Measurements from ENCODE around the gene SPDYE2. TPM values are rescaled to one million over a fixed set of nuclear protein-coding genes. Genes with fewer than 3 reads are reported as not detected.
"Not testable (repeated sequence)": the region's sequence is repeated elsewhere in the genome, so short reads cannot be mapped to it uniquely, and the experiment has no call there.

Gene SPDYE2
- total RNA-seq, 1 donor: 0.21 TPM

DNA sequence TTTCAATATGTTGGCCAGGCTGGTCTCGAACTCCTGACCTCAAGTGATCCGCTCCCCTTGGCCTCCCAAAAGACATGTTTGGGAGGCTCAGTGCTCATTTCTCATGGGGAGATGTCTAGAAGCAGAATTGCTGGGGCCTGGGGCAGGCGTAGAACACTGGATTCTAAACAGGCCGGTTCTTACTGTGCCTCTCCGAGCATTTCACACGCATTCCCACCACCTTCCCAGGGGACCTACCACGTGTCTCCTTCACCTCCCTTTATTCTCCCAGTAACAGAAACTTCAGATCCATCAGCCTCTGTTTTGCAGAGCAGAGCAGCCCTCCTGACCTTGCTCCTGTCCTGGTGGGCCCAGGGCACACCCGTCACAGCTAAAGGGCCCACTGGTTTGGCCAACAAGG lies 23.8 kb upstream of the SPDYE2 start:
- not testable (repeated sequence) for H3K4me1 ChIP-seq (ENCODE audit: insufficient read depth, low read length); H3K4me3 ChIP-seq (ENCODE audit: low read length); H3K9me3 ChIP-seq (ENCODE audit: low read depth, low read length); H3K27me3 ChIP-seq (ENCODE audit: insufficient read depth, low read length)

DNA sequence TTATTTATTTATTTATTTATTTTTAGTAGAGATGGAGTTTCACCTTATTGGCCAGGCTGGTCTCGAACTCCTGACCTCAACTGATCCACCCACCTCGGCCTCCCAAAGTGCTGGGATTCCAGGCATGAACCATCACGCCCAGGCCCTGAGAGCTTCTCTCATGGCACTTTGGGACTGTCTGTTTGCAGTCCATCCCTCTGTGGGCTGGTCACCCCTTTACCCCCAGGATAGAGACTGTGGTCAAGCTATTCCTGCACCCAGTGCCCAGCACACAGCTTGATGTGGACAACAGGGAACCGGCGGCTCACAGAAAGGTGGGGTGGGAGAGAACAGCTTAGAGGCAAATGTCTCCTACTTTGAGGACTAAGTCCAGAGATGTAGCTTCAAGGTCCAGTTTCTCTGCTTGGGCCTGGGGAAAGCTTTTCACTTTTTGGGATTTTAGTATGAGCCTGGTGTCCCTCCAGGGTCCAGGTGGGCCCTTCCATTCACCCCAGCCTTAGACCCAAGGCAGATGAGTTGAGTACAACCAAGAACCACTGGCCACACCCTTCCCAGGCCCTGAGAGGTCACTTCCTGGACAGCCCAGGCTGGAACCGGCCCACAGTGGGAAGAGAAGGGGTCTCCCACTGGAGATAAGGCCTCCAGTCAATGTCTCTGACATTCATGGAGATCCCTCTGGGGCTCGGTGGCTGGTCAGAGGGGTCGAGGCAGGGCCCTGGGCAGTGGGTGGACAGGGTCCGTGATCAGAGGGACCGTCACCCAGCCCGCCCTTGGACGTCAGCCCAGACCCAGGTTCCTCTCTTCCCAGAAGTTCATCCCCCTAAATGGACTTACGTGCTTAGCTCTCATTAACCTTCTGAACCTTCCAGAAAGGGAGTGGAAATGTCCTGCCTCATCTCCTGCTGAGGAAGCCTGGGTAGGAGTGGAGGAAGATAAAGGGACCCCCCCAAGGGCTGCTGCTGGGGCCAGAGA lies 22.9 kb upstream of the SPDYE2 start:
- H3K4me1 ChIP-seq (ENCODE audit: insufficient read depth, low read length); H3K27me3 ChIP-seq (ENCODE audit: insufficient read depth, low read length); H3K4me3 ChIP-seq (ENCODE audit: low read length); H3K9me3 ChIP-seq (ENCODE audit: low read depth, low read length): not testable (repeated sequence)

DNA sequence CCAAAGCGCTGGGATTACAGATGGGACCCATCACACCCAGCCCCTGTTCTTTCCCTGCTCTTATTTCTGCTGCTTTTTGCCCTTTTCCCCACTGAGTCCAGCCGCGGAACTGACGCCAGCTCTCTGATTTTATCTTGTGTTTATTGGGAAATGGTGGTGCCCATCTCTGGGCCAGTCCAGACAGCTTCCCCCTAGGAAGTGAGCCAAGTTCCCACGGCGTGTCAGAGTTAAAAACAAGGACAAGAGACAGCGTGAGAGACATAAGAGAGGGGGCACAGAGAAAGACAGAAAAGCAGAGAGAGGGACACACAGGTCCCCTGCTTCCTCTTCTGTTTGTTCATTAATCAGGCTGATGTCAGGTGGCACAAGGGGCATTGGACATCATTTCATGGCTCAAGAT lies 19.4 kb upstream of the SPDYE2 start:
- H3K4me3 ChIP-seq (ENCODE audit: low read length); H3K27me3 ChIP-seq (ENCODE audit: insufficient read depth, low read length); H3K4me1 ChIP-seq (ENCODE audit: insufficient read depth, low read length); H3K9me3 ChIP-seq (ENCODE audit: low read depth, low read length): not testable (repeated sequence)

DNA sequence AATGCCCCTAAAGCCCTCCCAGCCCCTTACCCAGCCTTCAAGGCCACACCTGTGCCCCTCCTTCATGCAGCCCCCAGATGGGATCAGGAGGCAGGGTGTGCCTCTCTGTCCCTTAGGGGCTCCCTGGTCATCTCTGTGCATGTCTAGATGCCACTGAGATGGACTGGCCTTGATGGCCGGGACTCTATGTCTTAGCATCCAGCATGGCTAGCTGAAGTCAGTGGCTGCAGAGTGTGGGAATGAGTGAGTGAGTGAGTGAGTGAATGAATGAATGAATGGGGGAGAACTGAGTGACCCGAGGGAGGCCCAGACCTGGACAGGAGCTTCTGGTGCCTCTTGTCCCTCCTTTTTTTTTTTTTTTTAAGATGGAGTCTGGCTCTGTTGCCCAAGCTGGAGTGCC lies 18.9 kb upstream of the SPDYE2 start:
- H3K9me3 ChIP-seq (ENCODE audit: low read depth, low read length); H3K4me1 ChIP-seq (ENCODE audit: insufficient read depth, low read length); H3K4me3 ChIP-seq (ENCODE audit: low read length); H3K27me3 ChIP-seq (ENCODE audit: insufficient read depth, low read length): not testable (repeated sequence)

DNA sequence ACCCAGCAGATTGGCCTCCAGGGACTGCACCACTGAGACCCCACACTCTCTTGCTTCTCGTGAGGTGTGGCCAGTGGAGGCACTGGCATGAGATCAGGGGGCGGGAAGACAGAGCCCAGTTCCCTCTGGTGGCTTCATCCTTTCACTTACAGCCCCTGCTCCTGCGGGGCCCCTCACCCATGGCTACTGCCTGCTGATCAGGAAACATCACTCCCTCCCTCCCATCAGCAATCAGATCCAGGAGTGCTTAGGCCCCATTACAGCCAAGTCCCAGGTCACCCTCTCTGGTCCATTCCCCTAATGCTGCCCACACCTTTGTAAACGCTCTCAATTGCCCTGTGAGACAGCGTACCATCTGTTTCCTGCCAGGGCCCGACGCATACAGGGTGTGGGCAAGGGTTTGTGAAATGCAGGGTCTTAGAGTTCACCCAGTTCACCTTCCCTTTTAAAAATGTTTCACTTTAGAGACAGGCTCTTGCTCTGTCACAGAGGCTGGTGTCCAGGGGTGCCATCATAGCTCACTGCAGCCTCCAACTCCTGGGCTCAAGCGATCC lies 15.9 kb upstream of the SPDYE2 start:
- not testable (repeated sequence) for H3K4me1 ChIP-seq (ENCODE audit: insufficient read depth, low read length); H3K9me3 ChIP-seq (ENCODE audit: low read depth, low read length); H3K4me3 ChIP-seq (ENCODE audit: low read length); H3K27me3 ChIP-seq (ENCODE audit: insufficient read depth, low read length)

DNA sequence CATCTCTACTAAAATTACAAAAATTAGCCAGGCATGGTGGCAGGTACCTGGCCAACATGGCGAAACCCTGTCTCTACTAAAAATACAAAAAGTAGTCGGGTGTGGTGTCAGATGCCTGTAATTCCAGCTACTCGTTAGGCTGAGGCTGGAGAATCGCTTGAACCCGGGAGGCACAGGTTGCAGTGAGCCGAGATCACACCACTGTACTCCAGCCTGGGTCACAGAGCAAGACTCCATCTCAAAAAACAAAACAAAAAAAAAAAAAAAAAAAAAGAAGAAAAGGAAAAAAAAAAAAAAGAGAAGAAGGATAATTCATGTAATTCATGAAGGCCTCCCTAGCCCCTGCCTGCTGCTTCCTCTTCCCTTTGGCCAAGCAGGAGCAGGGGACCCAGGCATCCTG lies 10.4 kb upstream of the SPDYE2 start:
- not testable (repeated sequence) for H3K4me3 ChIP-seq (ENCODE audit: low read length); H3K9me3 ChIP-seq (ENCODE audit: low read depth, low read length); H3K27me3 ChIP-seq (ENCODE audit: insufficient read depth, low read length); H3K4me1 ChIP-seq (ENCODE audit: insufficient read depth, low read length)

DNA sequence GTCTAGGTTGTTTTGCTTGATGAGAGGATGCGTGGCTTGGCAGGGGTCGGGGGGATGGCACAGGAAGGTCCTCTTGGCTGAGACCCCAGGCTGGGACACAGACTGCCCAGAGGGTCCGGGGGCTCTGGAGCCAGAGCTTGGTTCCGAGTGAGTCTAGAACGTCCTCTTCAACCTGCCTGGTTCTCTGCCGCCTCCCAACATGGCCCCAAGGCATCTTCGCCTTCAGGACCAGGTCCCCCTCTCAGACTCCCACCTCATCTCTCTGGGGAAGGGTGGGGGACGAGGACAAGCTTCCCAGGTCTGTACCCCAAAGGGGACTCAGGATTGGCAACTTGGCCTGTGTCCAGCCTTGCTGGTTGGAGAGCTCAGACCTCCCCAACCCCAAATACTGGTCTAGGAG lies 8.9 kb upstream of the SPDYE2 start:
- H3K4me1 ChIP-seq (ENCODE audit: insufficient read depth, low read length); H3K9me3 ChIP-seq (ENCODE audit: low read depth, low read length); H3K27me3 ChIP-seq (ENCODE audit: insufficient read depth, low read length); H3K4me3 ChIP-seq (ENCODE audit: low read length): not testable (repeated sequence)

DNA sequence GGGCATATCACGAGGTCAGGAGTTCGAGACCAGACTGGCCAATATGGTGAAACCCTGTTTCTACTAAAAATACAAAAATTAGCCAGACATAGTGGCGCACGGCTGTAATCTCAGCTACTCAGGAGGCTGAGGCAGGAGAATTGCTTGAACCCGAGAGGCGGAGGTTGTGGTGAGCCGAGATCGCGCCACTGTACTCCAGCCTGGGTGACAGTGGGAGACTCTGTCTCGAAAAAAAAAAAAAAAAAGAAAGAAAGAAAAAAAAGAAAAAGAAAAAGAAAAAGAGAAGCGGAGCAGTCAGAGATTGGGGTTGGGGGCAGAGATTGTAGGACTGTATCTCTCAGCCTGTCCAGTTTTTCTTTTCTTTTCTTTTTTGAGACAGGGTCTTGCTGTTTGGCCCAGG lies 8.3 kb upstream of the SPDYE2 start:
- not testable (repeated sequence) for H3K27me3 ChIP-seq (ENCODE audit: insufficient read depth, low read length); H3K4me3 ChIP-seq (ENCODE audit: low read length)

DNA sequence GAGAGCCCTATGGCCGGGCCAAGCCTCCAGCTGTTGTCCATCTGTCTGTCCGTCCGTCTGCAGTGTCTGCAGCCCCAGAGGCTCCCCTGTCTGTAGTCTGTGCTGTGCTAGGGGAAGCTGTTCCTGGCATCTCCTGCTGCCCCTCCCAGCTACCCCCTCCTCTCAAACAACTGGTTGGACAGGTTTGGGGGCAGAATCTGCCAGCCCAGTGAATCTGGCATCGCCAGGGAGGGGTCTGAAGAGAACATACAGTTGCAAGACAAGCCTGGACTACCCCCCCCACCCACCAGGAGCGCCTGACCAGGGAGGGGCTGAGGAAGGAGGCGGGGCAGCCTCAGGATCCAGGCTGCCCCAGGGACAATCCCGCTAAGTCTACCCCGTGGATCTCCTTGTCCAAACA lies 7.4 kb upstream of the SPDYE2 start, which contains the start of gene UPK3BL2:
TSS of gene UPK3BL2 (minus strand) at position 101 of the 400 bp plus-strand sequence. CDS start at position 41, 60 bp downstream.
- H3K9me3 ChIP-seq (ENCODE audit: low read depth, low read length); H3K27me3 ChIP-seq (ENCODE audit: insufficient read depth, low read length); H3K4me3 ChIP-seq (ENCODE audit: low read length); H3K4me1 ChIP-seq (ENCODE audit: insufficient read depth, low read length): not testable (repeated sequence)

More for the DNA sequence above, 8.3 kb upstream of the SPDYE2 start:
- H3K9me3 ChIP-seq (ENCODE audit: low read depth, low read length); H3K4me1 ChIP-seq (ENCODE audit: insufficient read depth, low read length): not testable (repeated sequence)

DNA sequence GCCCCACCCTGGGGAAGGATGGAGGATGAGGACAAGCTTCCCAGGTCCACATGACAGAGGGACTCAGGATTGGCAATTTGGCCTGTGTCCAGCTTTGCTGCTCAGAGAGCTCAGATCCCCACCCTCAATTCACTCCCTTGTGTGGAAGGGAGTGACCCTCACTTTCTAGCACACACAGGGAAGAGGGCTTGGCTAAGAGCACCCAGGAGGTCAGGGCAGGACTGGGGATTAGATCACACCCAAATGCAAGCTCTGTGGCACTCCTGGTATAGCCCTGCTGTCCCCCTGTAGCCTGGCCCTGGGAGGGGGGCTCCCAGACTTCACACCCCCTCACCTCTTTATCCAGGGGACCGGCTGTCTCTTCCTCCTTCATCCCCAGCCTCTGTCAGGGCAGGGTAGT lies 6.7 kb upstream of the SPDYE2 start:
- not testable (repeated sequence) for H3K4me1 ChIP-seq (ENCODE audit: insufficient read depth, low read length); H3K9me3 ChIP-seq (ENCODE audit: low read depth, low read length); H3K4me3 ChIP-seq (ENCODE audit: low read length); H3K27me3 ChIP-seq (ENCODE audit: insufficient read depth, low read length)

DNA sequence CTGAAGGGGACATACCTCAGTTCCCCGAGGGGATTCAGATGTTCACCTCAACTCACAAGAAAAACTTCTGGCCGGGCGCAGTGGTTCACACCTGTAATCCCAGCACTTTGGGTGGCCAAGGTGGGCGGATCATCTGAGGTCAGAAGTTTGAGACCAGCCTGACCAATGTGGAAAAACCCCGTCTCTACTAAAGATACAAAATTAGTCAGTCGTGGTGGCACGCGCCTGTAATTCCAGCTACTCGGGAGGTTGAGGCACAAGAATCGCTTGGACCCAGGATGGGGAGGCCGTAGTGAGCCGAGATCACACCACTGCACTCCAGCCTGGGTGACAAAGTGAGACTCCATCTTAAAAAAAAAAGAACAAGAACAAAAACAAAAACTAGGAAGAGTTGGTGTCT lies 5.7 kb upstream of the SPDYE2 start:
- not testable (repeated sequence) for H3K9me3 ChIP-seq (ENCODE audit: low read depth, low read length); H3K4me3 ChIP-seq (ENCODE audit: low read length); H3K27me3 ChIP-seq (ENCODE audit: insufficient read depth, low read length); H3K4me1 ChIP-seq (ENCODE audit: insufficient read depth, low read length)

DNA sequence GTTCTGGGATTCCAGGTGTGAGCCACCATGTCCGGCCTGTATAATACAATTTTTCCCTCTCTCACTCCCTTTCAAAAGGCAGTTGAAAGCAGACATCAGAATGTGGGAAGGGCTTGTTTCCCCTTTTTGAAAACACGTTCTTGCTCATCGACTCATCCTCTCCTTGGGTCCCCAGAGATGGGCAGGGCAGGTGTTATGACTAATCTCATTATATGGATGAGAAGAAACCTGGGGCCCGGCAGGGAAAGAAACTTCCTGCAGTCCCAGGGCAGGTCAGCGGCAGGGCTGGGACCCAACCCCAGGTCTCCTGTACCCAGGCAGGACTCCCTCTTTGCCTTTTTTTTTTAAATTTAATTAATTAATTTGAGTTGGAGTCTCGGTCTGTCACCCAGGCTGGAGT lies 4.7 kb upstream of the SPDYE2 start:
- H3K9me3 ChIP-seq (ENCODE audit: low read depth, low read length); H3K4me1 ChIP-seq (ENCODE audit: insufficient read depth, low read length); H3K27me3 ChIP-seq (ENCODE audit: insufficient read depth, low read length); H3K4me3 ChIP-seq (ENCODE audit: low read length): not testable (repeated sequence)

DNA sequence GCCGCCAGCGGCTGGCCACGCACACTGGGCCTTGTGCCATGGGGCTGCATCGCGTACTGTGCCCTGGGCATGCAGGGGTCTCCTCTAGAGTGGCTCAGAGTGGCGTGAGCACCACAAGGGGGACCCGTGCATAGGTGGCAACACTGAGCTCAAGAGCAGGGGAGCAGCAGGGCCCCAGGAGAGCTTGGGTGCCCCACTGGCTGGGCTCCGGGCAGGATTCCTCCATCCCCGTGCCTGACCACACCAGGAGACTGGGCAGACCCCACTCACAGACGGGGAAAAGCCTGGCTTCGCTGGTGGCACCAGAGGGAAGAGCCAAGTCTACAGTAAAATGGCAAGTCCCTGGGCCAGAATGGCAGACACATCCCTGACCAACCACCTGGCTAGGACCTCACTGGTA lies 17.6 kb downstream of the SPDYE2 start:
- H3K4me1 ChIP-seq (ENCODE audit: insufficient read depth, low read length); H3K4me3 ChIP-seq (ENCODE audit: low read length); H3K9me3 ChIP-seq (ENCODE audit: low read depth, low read length): not testable (repeated sequence)

DNA sequence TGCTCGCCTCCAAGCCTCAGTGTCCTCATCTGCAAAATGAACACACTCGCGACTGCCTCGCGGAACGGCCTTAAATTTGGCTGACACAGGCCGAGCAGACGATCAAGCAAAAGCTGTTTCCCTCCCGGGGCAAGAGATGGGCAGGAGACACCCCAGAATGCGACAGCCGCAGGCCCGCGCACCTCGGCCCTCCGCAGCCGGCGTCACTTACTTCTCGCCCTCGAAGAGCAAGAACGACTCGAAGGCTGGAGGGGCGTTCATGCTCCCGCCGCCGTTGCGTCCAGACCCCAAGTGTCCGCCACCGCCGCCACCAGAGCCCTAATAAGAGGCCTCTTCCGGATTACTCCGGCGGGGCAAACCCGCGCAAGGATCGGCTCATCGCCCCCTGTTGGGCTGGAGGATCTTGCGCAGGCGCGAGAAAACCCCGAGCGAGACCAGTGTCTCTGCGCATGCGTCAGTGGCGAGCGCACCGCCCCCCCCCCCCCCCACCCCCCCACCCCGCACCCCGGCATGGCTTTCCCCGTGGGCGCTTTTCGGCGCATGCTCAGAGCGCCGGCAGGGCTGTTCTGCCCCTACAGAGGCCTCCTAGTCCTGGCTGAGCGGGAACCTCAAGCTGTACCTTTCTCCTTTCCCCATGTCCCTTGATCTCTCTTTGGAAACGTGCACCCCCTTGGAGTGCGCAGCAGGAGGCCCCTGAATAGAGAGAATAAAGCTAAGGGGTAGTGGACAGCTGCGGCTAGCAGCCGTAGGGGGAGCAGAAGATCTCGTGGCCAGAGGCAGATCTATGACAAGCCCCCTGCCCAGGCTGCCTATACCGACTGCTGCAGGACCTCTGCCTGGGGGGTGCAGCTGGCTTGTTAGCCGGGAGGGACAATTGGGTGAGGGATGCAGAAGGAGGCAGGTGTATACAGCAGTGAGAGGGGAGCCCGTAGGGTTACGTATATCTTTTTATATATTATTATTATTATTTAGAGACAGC lies 21.5 kb downstream of the SPDYE2 start, which contains the start of gene POLR2J3:
TSS of gene POLR2J3 (minus strand) at position 323 of the 979 bp plus-strand sequence. CDS start at position 261, 62 bp downstream.
- not testable (repeated sequence) for H3K27me3 ChIP-seq (ENCODE audit: insufficient read depth, low read length); H3K9me3 ChIP-seq (ENCODE audit: low read depth, low read length); H3K4me1 ChIP-seq (ENCODE audit: insufficient read depth, low read length)
- H3K4me3 ChIP-seq (ENCODE audit: low read length): peak within 1 kb of the TSS; percentile 67

More for the DNA sequence above, 17.6 kb downstream of the SPDYE2 start:
- H3K27me3 ChIP-seq (ENCODE audit: insufficient read depth, low read length): not testable (repeated sequence)

DNA sequence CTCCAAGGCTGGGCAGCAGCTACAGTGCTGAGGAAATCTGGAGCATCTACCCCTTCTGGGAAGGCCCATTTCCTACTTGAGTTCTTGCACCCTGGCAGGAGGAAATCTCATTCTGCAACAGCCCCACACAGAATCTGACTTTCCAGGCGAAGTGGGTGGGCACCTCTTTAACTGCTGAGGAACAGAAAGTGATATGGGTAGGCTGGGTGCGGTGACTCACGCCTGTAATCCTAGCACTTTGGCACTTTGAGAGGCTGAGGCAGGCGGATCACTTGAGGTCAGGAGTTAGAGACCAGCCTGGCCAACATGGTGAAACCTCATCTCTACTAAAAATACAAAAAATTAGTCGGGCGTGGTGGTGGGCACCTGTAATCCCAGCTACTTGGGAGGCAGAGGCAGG lies 23.6 kb downstream of the SPDYE2 start:
- H3K4me3 ChIP-seq (ENCODE audit: low read length); H3K9me3 ChIP-seq (ENCODE audit: low read depth, low read length); H3K27me3 ChIP-seq (ENCODE audit: insufficient read depth, low read length); H3K4me1 ChIP-seq (ENCODE audit: insufficient read depth, low read length): not testable (repeated sequence)
